DMS 273 treated with DMSO at 0.1 percent for 48 hours (cell line): Measurements from ENCODE around the gene CGNL1.

Source experiments
- DNase-seq: peaks from one replicate; lab custom pipeline; 2025; lab: John Stamatoyannopoulos, UW

CGNL1 gene

GRCh38 chr15:57424628-57425405, 48.5 kb downstream of the CGNL1 start:
- DNase-seq = no peak

GRCh38 chr15:57425842-57426241, 49.5 kb downstream of the CGNL1 start:
- DNase-seq = no peak

- DNase-seq = no peak
These were observed 51.1 kb downstream of the CGNL1 start for GRCh38 chr15:57427367-57427821.

GRCh38 chr15:57432141-57432741, 55.9 kb downstream of the CGNL1 start:
- DNase-seq = peak; percentile 61

- no peak for DNase-seq
These were observed 59.9 kb downstream of the CGNL1 start for GRCh38 chr15:57436166-57436565.

- no peak for DNase-seq
These were observed 60.7 kb downstream of the CGNL1 start for GRCh38 chr15:57436961-57437360.

GRCh38 chr15:57437564-57437963, 61.3 kb downstream of the CGNL1 start:
- DNase-seq = no peak

GRCh38 chr15:57438166-57438565, 61.9 kb downstream of the CGNL1 start:
- DNase-seq = no peak

- DNase-seq = no peak
These were observed 63.1 kb downstream of the CGNL1 start for GRCh38 chr15:57439128-57440027.

GRCh38 chr15:57440167-57440566, 63.9 kb downstream of the CGNL1 start:
- DNase-seq = no peak

GRCh38 chr15:57440799-57441198, 64.5 kb downstream of the CGNL1 start:
- DNase-seq = no peak

GRCh38 chr15:57442335-57442734, 66.0 kb downstream of the CGNL1 start:
- no peak for DNase-seq

- no peak for DNase-seq
These were observed 67.2 kb downstream of the CGNL1 start for GRCh38 chr15:57443486-57443885.

- no peak for DNase-seq
These were observed 68.7 kb downstream of the CGNL1 start for GRCh38 chr15:57444877-57445513.

GRCh38 chr15:57445872-57446271, 69.6 kb downstream of the CGNL1 start:
- no peak for DNase-seq

- DNase-seq = no peak
These were observed 70.1 kb downstream of the CGNL1 start for GRCh38 chr15:57446393-57446792.

GRCh38 chr15:57451555-57451954, 75.2 kb downstream of the CGNL1 start:
- no peak for DNase-seq

GRCh38 chr15:57452090-57452754, 75.9 kb downstream of the CGNL1 start:
- no peak for DNase-seq

- no peak for DNase-seq
These were observed 79.6 kb downstream of the CGNL1 start for GRCh38 chr15:57455929-57456328.

GRCh38 chr15:57456559-57456958, 80.3 kb downstream of the CGNL1 start:
- no peak for DNase-seq

- no peak for DNase-seq
These were observed 81.4 kb downstream of the CGNL1 start for GRCh38 chr15:57457726-57458125.

GRCh38 chr15:57458356-57458781, 82.1 kb downstream of the CGNL1 start:
- no peak for DNase-seq
